Activated CD4-positive, alpha-beta T cell treated with anti-CD3 and anti-CD28 coated beads for 36 hours (primary cell): ENCODE results near the gene KCTD18. TPM values are rescaled to one million over a fixed set of nuclear protein-coding genes. Genes with fewer than 3 reads are reported as not detected.

Experiments used
- ATAC-seq: fragments of 200-7000 bp; cut with Tn5 transposase; one replicate; pipeline ENCODE4 v1.10.0; 2021; ENCODE audit warnings: mild to moderate bottlenecking, moderate library complexity
- CTCF ChIA-PET: fragments of 350-600 bp; sonication (Branson Sonifier 250); formaldehyde crosslinking; loops from one replicate; lab custom pipeline; 2021; ENCODE audit warnings: antibody characterized with exemption; lab: Charles Lee
- POLR2A ChIA-PET: fragments of 350-600 bp; sonication (Branson Sonifier 250); formaldehyde crosslinking; loops from one replicate; lab custom pipeline; 2021; ENCODE audit warnings: antibody characterized with exemption, inconsistent platforms; lab: Charles Lee
- DNase-seq: peaks from one replicate; pipeline ENCODE4 v3.0.0-alpha.2; 2020
- H3K27ac Mint-ChIP-seq: one replicate; pipeline ENCODE4 v1.8.0; 2021; ENCODE audit warnings: mixed read lengths
- H3K27me3 Mint-ChIP-seq: one replicate; pipeline ENCODE4 v1.8.0; 2021; ENCODE audit warnings: mixed read lengths
- H3K36me3 Mint-ChIP-seq: one replicate; pipeline ENCODE4 v1.8.0; 2021; ENCODE audit warnings: low read depth, mixed read lengths
- H3K4me1 Mint-ChIP-seq: one replicate; pipeline ENCODE4 v1.8.0; 2021; ENCODE audit warnings: mixed read lengths
- H3K4me3 Mint-ChIP-seq: one replicate; pipeline ENCODE4 v1.8.0; 2021; ENCODE audit warnings: mild to moderate bottlenecking, moderate library complexity, mixed read lengths
- H3K9me3 Mint-ChIP-seq: one replicate; pipeline ENCODE4 v1.8.0; 2021; ENCODE audit warnings: low read depth, mixed read lengths
- intact Hi-C, 2 experiments: fragments of 100-400 bp; cut with DNase I in 1 of 2; cut with micrococcal nuclease in 1 of 2; formaldehyde crosslinking; loops; one replicate each; pipeline versions ENCODE4 v1.14.2 to v1.15.1; 2022 to 2024; cut with DNase I, micrococcal nuclease
- total RNA-seq, 2 experiments: library from RNA; stranded (reverse); gene quantifications; one replicate each; pipeline ENCODE4 v1.2.3, GENCODE V29; 2021

The KCTD18 gene
- total RNA-seq, 2 experiments from 2014 or later = 15.9 to 17.4 TPM

GRCh38 chr2:200455958-200456421 is 53.9 kb downstream of the KCTD18 start:
- Mint-ChIP-seq H3K36me3 (no peaks in the 10 kb centered on the region), H3K4me3 (peak overlapping the region; percentile 22), H3K27ac (peak overlapping the region; percentile 96), H3K27me3 (no peaks in the 10 kb centered on the region), H3K9me3 (no peaks in the 10 kb centered on the region), H3K4me1 (peaks cover 33% of the 10 kb centered on the region)
- ChIA-PET POLR2A (interaction anchor here (0.7 to 2.0 kb wide), 2 partner anchors 11 to 355 kb away, joined by 4 to 19 read pairs; partner anchors contain the start of gene BZW1), CTCF (interaction anchor here (0.7 to 2.5 kb wide), 6 partner anchors 9 to 83 kb away, joined by 3 to 8 read pairs (median 5); no protein-coding TSS in a partner anchor)
- DNase-seq (peak; percentile 76), ATAC-seq (peak; percentile 71)
- intact Hi-C loops = loop anchor here (1.0 to 5.0 kb wide), 10 partner anchors 10 to 806 kb away; partner anchors contain the start of genes CASP8 (in 1 of the 2) and SGO2 (in 1 of the 2)

GRCh38 chr2:200454927-200455801 is 54.7 kb downstream of the KCTD18 start:
- no peaks in the 10 kb centered on the region for H3K9me3 Mint-ChIP-seq
- POLR2A ChIA-PET = interaction anchor here (0.6 to 2.0 kb wide), 5 partner anchors 11 to 575 kb away, joined by 3 to 19 read pairs (median 3); partner anchors contain the start of gene BZW1
- DNase-seq (peak; percentile 41), ATAC-seq (peak; percentile 78)
- no peaks in the 10 kb centered on the region for H3K27me3 Mint-ChIP-seq
- CTCF ChIA-PET = interaction anchor here (0.7 to 2.5 kb wide), 11 partner anchors 10 to 477 kb away, joined by 3 to 8 read pairs (median 5); no protein-coding TSS in a partner anchor
- H3K36me3 Mint-ChIP-seq = no peaks in the 10 kb centered on the region
- H3K4me1 Mint-ChIP-seq = peaks cover 33% of the 10 kb centered on the region
- peak overlapping the region; percentile 10 for H3K4me3 Mint-ChIP-seq
- peak overlapping the region; percentile 96 for H3K27ac Mint-ChIP-seq
- intact Hi-C loops = loop anchor here (1.0 to 5.0 kb wide), 11 partner anchors 11 to 807 kb away; partner anchors contain the start of genes CASP8 (in 1 of the 2) and SGO2 (in 1 of the 2)

GRCh38 chr2:200453853-200454534 is 55.9 kb downstream of the KCTD18 start:
- intact Hi-C loops = loop anchor here in 1 of 2 experiments (2.0 to 5.0 kb wide), 3 partner anchors 49 to 248 kb away; no protein-coding TSS in a partner anchor
- H3K4me3 Mint-ChIP-seq = no peak overlapping the region
- no peaks in the 10 kb centered on the region for H3K36me3 Mint-ChIP-seq
- DNase-seq (no peak), ATAC-seq (peak; percentile 14)
- CTCF ChIA-PET = interaction anchor here (0.8 to 2.5 kb wide), 8 partner anchors 11 to 474 kb away, joined by 3 to 8 read pairs (median 4); no protein-coding TSS in a partner anchor
- H3K27me3 Mint-ChIP-seq = no peaks in the 10 kb centered on the region
- peak overlapping the region; percentile 45 for H3K27ac Mint-ChIP-seq
- peaks cover 36% of the 10 kb centered on the region for H3K4me1 Mint-ChIP-seq
- POLR2A ChIA-PET = interaction anchor here (1.2 kb wide), 1 partner anchor 14 kb away, joined by 3 read pairs; no protein-coding TSS in a partner anchor
- no peaks in the 10 kb centered on the region for H3K9me3 Mint-ChIP-seq

GRCh38 chr2:200453142-200453852 is 56.6 kb downstream of the KCTD18 start:
- intact Hi-C loops = loop anchor here in 1 of 2 experiments (5.0 kb wide), 1 partner anchor 249 kb away; no protein-coding TSS in a partner anchor
- peaks cover 43% of the 10 kb centered on the region for H3K4me1 Mint-ChIP-seq
- no peak overlapping the region for H3K27ac Mint-ChIP-seq
- DNase-seq = no peak
- POLR2A ChIA-PET = interaction anchor here (1.2 kb wide), 1 partner anchor 15 kb away, joined by 3 read pairs; no protein-coding TSS in a partner anchor
- ATAC-seq = no peak
- CTCF ChIA-PET = interaction anchor here (0.8 to 1.5 kb wide), 2 partner anchors 79 to 473 kb away, joined by 3 read pairs; no protein-coding TSS in a partner anchor
- H3K4me3 Mint-ChIP-seq = no peak overlapping the region
- H3K27me3 Mint-ChIP-seq = no peaks in the 10 kb centered on the region
- H3K36me3 Mint-ChIP-seq = no peaks in the 10 kb centered on the region
- no peaks in the 10 kb centered on the region for H3K9me3 Mint-ChIP-seq

- POLR2A ChIA-PET = no interaction called here
- ATAC-seq = no peak
- intact Hi-C loops = loop anchor here in 1 of 2 experiments (5.0 kb wide), 1 partner anchor 250 kb away; no protein-coding TSS in a partner anchor
- Mint-ChIP-seq H3K36me3 (no peaks in the 10 kb centered on the region), H3K27ac (no peak overlapping the region), H3K9me3 (no peaks in the 10 kb centered on the region), H3K4me1 (peaks cover 47% of the 10 kb centered on the region), H3K27me3 (no peaks in the 10 kb centered on the region), H3K4me3 (no peak overlapping the region)
- no peak for DNase-seq
- CTCF ChIA-PET = no interaction called here
These were observed 57.5 kb downstream of the KCTD18 start for GRCh38 chr2:200452377-200452776.

GRCh38 chr2:200451511-200451910 is 58.4 kb downstream of the KCTD18 start:
- DNase-seq = no peak
- Mint-ChIP-seq H3K4me3 (no peak overlapping the region), H3K9me3 (no peaks in the 10 kb centered on the region), H3K27me3 (no peaks in the 10 kb centered on the region), H3K4me1 (peaks cover 50% of the 10 kb centered on the region), H3K36me3 (no peaks in the 10 kb centered on the region), H3K27ac (no peak overlapping the region)
- intact Hi-C loops = loop anchor here in 1 of 2 experiments (5.0 kb wide), 1 partner anchor 251 kb away; no protein-coding TSS in a partner anchor
- ATAC-seq = no peak
- ChIA-PET POLR2A (no interaction called here), CTCF (no interaction called here)

- ATAC-seq (no peak), DNase-seq (no peak)
- H3K9me3 Mint-ChIP-seq = no peaks in the 10 kb centered on the region
- ChIA-PET POLR2A (no interaction called here), CTCF (interaction anchor here (1.2 kb wide), 1 partner anchor 477 kb away, joined by 3 read pairs; no protein-coding TSS in a partner anchor)
- no peaks in the 10 kb centered on the region for H3K36me3 Mint-ChIP-seq
- H3K27ac Mint-ChIP-seq = no peak overlapping the region
- intact Hi-C loops = loop anchor here in 1 of 2 experiments (5.0 kb wide), 1 partner anchor 252 kb away; no protein-coding TSS in a partner anchor
- no peaks in the 10 kb centered on the region for H3K27me3 Mint-ChIP-seq
- H3K4me3 Mint-ChIP-seq = no peak overlapping the region
- H3K4me1 Mint-ChIP-seq = peaks cover 42% of the 10 kb centered on the region
These were observed 59.6 kb downstream of the KCTD18 start for GRCh38 chr2:200450288-200450687.

GRCh38 chr2:200449149-200449548 is 60.7 kb downstream of the KCTD18 start:
- no peak overlapping the region for H3K4me3 Mint-ChIP-seq

GRCh38 chr2:200448455-200448854 is 61.4 kb downstream of the KCTD18 start:
- Mint-ChIP-seq H3K9me3 (no peaks in the 10 kb centered on the region), H3K4me1 (peaks cover 28% of the 10 kb centered on the region), H3K27ac (peak overlapping the region; percentile 8), H3K4me3 (no peak overlapping the region), H3K27me3 (no peaks in the 10 kb centered on the region), H3K36me3 (no peaks in the 10 kb centered on the region)
- intact Hi-C loops = no loop called here
- peak; percentile 67 for ATAC-seq
- DNase-seq = no peak
- POLR2A ChIA-PET = no interaction called here
- CTCF ChIA-PET = interaction anchor here (1.2 kb wide), 1 partner anchor 72 kb away, joined by 3 read pairs; no protein-coding TSS in a partner anchor

More at GRCh38 chr2:200449149-200449548, 60.7 kb downstream of the KCTD18 start:
- Mint-ChIP-seq H3K4me1 (peaks cover 32% of the 10 kb centered on the region), H3K27me3 (no peaks in the 10 kb centered on the region), H3K36me3 (no peaks in the 10 kb centered on the region), H3K9me3 (no peaks in the 10 kb centered on the region), H3K27ac (no peak overlapping the region)
- intact Hi-C loops = no loop called here
- DNase-seq (no peak), ATAC-seq (no peak)
- ChIA-PET CTCF (interaction anchor here (1.2 kb wide), 2 partner anchors 73 to 476 kb away, joined by 3 read pairs; no protein-coding TSS in a partner anchor), POLR2A (no interaction called here)
